ENCODE results near the gene ZNF330.

ZNF330 gene

GRCh38 chr4:141240671-141241070 is 20.0 kb downstream of the ZNF330 start:
- no peaks in the 10 kb centered on the region for H3K9me3 ChIP-seq (replicated peaks; ENCODE audit: insufficient read depth, low read length)
- no peaks in the 10 kb centered on the region for H3K9me2 ChIP-seq (replicated peaks; ENCODE audit: insufficient read depth, low read length)
- TF ChIP-seq CTCF (IDR thresholded peaks at IDR 0.05; ENCODE audit: low read length) (no peak), EZH2 (optimal IDR thresholded peaks at IDR 0.05; ENCODE audit: low read depth, low read length) (no peak), EZH2phosphoT487 (IDR thresholded peaks at IDR 0.05; ENCODE audit: low read length) (no peak)
- H3K9ac ChIP-seq (ENCODE audit: low read length): no peak overlapping the region
- no peaks in the 10 kb centered on the region for H3K36me3 ChIP-seq (replicated peaks; ENCODE audit: insufficient read depth, low read length)
- no peak overlapping the region for H3K4me3 ChIP-seq (ENCODE audit: low read length)
- H3K4me1 ChIP-seq (ENCODE audit: low read length): peaks cover under 1% of the 10 kb centered on the region; the same call in 1 of the 2 replicates
- peak; percentile 24 for DNase-seq
- peak overlapping the region; percentile 21 for H2AFZ ChIP-seq (ENCODE audit: low read length)
- H3K27ac ChIP-seq (ENCODE audit: low read length): no peak overlapping the region
- no peaks in the 10 kb centered on the region for H3K27me3 ChIP-seq (replicated peaks; ENCODE audit: insufficient read depth, low read length)
- H3K4me2 ChIP-seq (ENCODE audit: low read depth, low read length): peak overlapping the region; percentile 12; the same call in 1 of the 2 replicates
- no peaks in the 10 kb centered on the region for H3F3A ChIP-seq (ENCODE audit: insufficient read depth, low read length)
- no peaks in the 10 kb centered on the region for H4K20me1 ChIP-seq (ENCODE audit: insufficient read depth, low read length)
- no peaks in the 10 kb centered on the region for H3K79me2 ChIP-seq (ENCODE audit: low read length)

GRCh38 chr4:141241986-141242385 is 21.3 kb downstream of the ZNF330 start:
- Histone ChIP-seq H3K27ac (ENCODE audit: low read length) (no peak overlapping the region), H3K9me2 (replicated peaks; ENCODE audit: insufficient read depth, low read length) (no peaks in the 10 kb centered on the region), H3K4me1 (ENCODE audit: low read length) (peaks cover 11% of the 10 kb centered on the region; the same call in 1 of the 2 replicates), H3K27me3 (replicated peaks; ENCODE audit: insufficient read depth, low read length) (no peaks in the 10 kb centered on the region), H2AFZ (ENCODE audit: low read length) (no peak overlapping the region), H3K79me2 (ENCODE audit: low read length) (no peaks in the 10 kb centered on the region), H3K4me2 (ENCODE audit: low read depth, low read length) (no peak overlapping the region), H3K9me3 (replicated peaks; ENCODE audit: insufficient read depth, low read length) (no peaks in the 10 kb centered on the region), H3F3A (ENCODE audit: insufficient read depth, low read length) (no peaks in the 10 kb centered on the region), H3K9ac (ENCODE audit: low read length) (no peak overlapping the region), H3K36me3 (replicated peaks; ENCODE audit: insufficient read depth, low read length) (no peaks in the 10 kb centered on the region), H3K4me3 (ENCODE audit: low read length) (no peak overlapping the region), H4K20me1 (ENCODE audit: insufficient read depth, low read length) (no peaks in the 10 kb centered on the region)
- TF ChIP-seq EZH2 (optimal IDR thresholded peaks at IDR 0.05; ENCODE audit: low read depth, low read length) (no peak), EZH2phosphoT487 (IDR thresholded peaks at IDR 0.05; ENCODE audit: low read length) (no peak)
- no peak for DNase-seq

DNA sequence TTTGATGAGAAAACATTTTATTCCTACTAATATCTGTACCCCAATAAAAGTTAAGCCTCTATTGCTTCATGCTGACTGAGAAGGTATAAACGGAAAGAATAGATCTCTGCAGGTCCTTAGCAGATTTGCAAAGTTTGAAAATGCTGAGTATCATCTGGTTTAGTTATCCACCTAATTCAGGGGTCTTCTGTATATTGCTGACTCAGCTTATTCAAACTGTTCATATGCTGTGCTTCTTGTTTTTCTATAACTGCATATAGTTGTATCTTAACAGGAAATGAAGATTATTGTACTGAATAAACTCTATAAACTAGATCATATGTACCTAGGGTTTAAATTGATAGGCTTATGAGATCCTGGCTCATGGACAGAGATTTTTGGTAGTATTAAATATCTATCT is 23.7 kb downstream of the ZNF330 start:
- H3K4me1 ChIP-seq (ENCODE audit: low read length): peaks cover 11% of the 10 kb centered on the region; the same call in 1 of the 2 replicates
- no peaks in the 10 kb centered on the region for H4K20me1 ChIP-seq (ENCODE audit: insufficient read depth, low read length)
- no peaks in the 10 kb centered on the region for H3K79me2 ChIP-seq (ENCODE audit: low read length)
- no peak overlapping the region for H3K4me2 ChIP-seq (ENCODE audit: low read depth, low read length)
- H3K27ac ChIP-seq (ENCODE audit: low read length): no peak overlapping the region
- no peak overlapping the region for H3K9ac ChIP-seq (ENCODE audit: low read length)
- H3K4me3 ChIP-seq (ENCODE audit: low read length): no peak overlapping the region
- no peaks in the 10 kb centered on the region for H3K27me3 ChIP-seq (replicated peaks; ENCODE audit: insufficient read depth, low read length)
- DNase-seq: no peak
- no peaks in the 10 kb centered on the region for H3K9me2 ChIP-seq (replicated peaks; ENCODE audit: insufficient read depth, low read length)
- no peaks in the 10 kb centered on the region for H3F3A ChIP-seq (ENCODE audit: insufficient read depth, low read length)
- H3K9me3 ChIP-seq (replicated peaks; ENCODE audit: insufficient read depth, low read length): no peaks in the 10 kb centered on the region
- H3K36me3 ChIP-seq (replicated peaks; ENCODE audit: insufficient read depth, low read length): no peaks in the 10 kb centered on the region
- H2AFZ ChIP-seq (ENCODE audit: low read length): no peak overlapping the region
- TF ChIP-seq EZH2 (optimal IDR thresholded peaks at IDR 0.05; ENCODE audit: low read depth, low read length) (no peak), CTCF (IDR thresholded peaks at IDR 0.05; ENCODE audit: low read length) (no peak), EZH2phosphoT487 (IDR thresholded peaks at IDR 0.05; ENCODE audit: low read length) (no peak)

GRCh38 chr4:141246243-141246642 is 25.5 kb downstream of the ZNF330 start:
- no peak overlapping the region for H3K27ac ChIP-seq (ENCODE audit: low read length)
- no peaks in the 10 kb centered on the region for H3F3A ChIP-seq (ENCODE audit: insufficient read depth, low read length)
- no peak overlapping the region for H3K4me3 ChIP-seq (ENCODE audit: low read length)
- no peaks in the 10 kb centered on the region for H3K9me3 ChIP-seq (replicated peaks; ENCODE audit: insufficient read depth, low read length)
- H3K4me2 ChIP-seq (ENCODE audit: low read depth, low read length): peak overlapping the region; percentile 37; the same call in 1 of the 2 replicates
- no peaks in the 10 kb centered on the region for H4K20me1 ChIP-seq (ENCODE audit: insufficient read depth, low read length)
- H2AFZ ChIP-seq (ENCODE audit: low read length): no peak overlapping the region
- no peaks in the 10 kb centered on the region for H3K36me3 ChIP-seq (replicated peaks; ENCODE audit: insufficient read depth, low read length)
- no peak for DNase-seq
- peaks cover 11% of the 10 kb centered on the region; the same call in 1 of the 2 replicates for H3K4me1 ChIP-seq (ENCODE audit: low read length)
- no peak overlapping the region for H3K9ac ChIP-seq (ENCODE audit: low read length)
- H3K9me2 ChIP-seq (replicated peaks; ENCODE audit: insufficient read depth, low read length): no peaks in the 10 kb centered on the region
- TF ChIP-seq EZH2 (optimal IDR thresholded peaks at IDR 0.05; ENCODE audit: low read depth, low read length) (no peak), EZH2phosphoT487 (IDR thresholded peaks at IDR 0.05; ENCODE audit: low read length) (no peak), CTCF (IDR thresholded peaks at IDR 0.05; ENCODE audit: low read length) (no peak)
- no peaks in the 10 kb centered on the region for H3K79me2 ChIP-seq (ENCODE audit: low read length)
- no peaks in the 10 kb centered on the region for H3K27me3 ChIP-seq (replicated peaks; ENCODE audit: insufficient read depth, low read length)
